Uterus (tissue), 2 donors: Measurements from ENCODE around the gene CARF.

Experiments used
- POLR2A ChIP-seq, 2 donors: fragments of 450-650 bp; IDR thresholded peaks; one replicate each; pipeline ENCODE4 v1.6.1; 2016; ENCODE audit warnings: antibody characterized with exemption in 2 of 2, mild to moderate bottlenecking in 1 of 2, moderate library complexity in 1 of 2
- TF ChIP-seq, protein P1 (sequence below), 4 experiments: fragments of 200-600 bp in 2 of 4; fragments of 450-650 bp in 2 of 4; sonication (generic) in 2 of 4; IDR thresholded peaks; one replicate each; pipeline ENCODE4 v1.5.1; 2016 to 2019; ENCODE audit warnings: antibody characterized with exemption in 4 of 4, mild to moderate bottlenecking in 2 of 4, moderate library complexity in 1 of 4

DNA sequence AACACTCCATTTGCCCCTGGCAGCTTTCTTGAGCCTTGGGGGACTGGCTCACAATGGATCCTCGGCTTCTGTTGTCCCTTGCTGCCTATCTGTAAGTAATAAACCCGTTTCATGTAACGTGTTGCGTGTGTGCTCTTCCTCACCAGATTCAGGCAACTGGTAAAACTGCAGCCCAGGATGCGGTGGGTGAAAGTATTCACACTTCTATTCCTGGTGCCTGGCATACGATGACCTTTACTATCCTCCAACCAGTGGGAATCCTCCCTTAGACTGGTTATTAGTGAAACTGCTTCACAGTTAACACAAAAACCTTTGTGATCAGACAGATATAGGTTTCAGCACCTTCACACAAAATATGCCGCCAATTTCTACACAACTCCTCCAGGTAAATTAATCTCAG is 26.9 kb upstream of the CARF start:
- TF ChIP-seq, protein P1, sequence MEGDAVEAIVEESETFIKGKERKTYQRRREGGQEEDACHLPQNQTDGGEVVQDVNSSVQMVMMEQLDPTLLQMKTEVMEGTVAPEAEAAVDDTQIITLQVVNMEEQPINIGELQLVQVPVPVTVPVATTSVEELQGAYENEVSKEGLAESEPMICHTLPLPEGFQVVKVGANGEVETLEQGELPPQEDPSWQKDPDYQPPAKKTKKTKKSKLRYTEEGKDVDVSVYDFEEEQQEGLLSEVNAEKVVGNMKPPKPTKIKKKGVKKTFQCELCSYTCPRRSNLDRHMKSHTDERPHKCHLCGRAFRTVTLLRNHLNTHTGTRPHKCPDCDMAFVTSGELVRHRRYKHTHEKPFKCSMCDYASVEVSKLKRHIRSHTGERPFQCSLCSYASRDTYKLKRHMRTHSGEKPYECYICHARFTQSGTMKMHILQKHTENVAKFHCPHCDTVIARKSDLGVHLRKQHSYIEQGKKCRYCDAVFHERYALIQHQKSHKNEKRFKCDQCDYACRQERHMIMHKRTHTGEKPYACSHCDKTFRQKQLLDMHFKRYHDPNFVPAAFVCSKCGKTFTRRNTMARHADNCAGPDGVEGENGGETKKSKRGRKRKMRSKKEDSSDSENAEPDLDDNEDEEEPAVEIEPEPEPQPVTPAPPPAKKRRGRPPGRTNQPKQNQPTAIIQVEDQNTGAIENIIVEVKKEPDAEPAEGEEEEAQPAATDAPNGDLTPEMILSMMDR (IDR thresholded peaks at IDR 0.05): no peak
- TF ChIP-seq POLR2A (IDR thresholded peaks at IDR 0.05): no peak
